GM18499 (cell line): ENCODE measurements around the gene EML1.

Experiments
- ATAC-seq: cut with Tn5 transposase; IDR thresholded peaks from one replicate; pipeline ENCODE4 v1.9.1; 2021; ENCODE audit warnings: moderate number of reproducible peaks; ENCODE audit not compliant: insufficient read depth, unreplicated experiment

Gene EML1

DNA sequence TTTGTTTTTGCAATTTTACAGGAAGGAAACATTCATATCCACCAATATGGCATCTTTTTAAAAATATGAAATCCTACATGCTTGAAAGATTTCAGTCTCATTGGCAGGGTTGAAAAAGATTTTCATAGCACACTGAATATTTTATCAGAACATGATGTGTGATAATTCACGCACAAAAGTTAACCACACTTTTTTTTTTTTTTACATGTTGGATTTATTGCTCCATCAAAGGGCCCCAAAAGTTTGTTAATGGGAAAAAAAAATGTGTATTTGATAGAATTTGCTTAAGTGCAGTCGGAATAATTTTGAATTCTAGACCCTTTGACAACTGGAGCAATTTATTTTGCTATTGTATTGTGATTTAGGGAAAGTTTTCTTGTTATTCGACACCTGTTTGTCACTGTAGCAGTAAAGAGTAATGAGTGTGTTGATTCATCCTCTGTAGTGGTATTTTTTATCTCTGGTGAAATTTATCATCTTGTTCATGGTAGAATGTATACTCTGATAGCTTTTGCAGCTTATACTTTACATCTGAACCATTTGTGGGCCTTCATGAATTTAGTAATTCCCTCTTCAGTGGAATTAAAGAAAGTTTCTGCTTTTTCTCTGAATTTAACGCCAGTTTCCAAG lies 1.1 kb downstream of the EML1 start:
- ATAC-seq, result no peak

DNA sequence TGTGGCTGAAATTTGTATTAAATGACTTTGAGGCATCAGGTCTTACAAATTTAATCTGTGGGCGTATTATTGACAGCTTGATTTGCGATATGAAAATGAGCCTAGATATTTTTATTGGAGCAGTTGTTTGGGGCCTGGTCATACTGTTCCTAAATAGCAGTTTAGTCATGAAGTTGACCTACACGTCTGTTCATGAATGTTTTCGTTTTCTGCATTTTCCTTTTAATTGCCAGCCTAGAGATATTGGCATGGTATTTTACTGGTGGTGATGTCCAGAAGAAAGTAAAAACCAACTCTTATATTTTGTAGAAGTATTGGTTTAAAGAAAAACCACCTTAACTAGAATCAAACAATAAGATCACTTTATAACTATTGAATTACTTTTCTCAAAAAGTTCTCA lies 1.8 kb downstream of the EML1 start:
- ATAC-seq, result no peak

DNA sequence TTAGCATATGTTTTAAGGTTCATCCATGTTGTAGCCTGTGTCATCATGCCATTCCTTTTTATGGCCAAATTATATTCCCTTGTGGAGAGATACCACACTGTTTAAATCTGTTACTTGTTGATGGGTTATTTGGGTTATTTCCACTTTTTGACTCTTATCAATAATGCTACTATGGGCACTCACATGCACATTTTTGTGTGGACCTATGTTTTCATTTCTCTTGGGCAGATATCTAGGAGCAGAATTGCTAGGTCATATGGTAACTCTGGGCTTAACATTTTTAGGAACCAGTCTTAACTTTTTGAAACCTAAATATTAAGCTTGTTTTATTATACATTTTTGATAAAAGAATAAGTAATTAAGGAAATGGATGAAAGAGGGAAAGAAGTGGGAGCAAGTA lies 4.0 kb downstream of the EML1 start:
- no peak for ATAC-seq

DNA sequence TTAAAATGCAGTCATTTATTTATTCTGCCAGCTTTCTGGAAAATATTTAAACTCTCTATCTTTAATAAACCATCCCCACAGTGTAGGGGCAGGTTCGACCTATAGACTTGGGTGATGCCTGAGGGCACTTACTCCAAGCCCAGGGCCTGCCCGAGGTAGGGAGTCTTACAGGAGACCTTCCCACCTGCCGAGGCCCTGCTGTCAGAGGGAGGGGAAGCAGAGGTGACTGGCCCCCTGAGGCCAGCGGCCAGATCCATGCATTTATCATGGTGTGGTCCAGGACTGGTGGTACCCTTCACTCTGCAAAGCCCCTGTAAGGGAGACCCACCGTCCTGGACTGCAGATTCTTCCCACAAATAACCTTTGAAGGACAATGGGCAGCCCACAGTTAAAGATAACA lies 7.6 kb downstream of the EML1 start:
- ATAC-seq, result no peak

DNA sequence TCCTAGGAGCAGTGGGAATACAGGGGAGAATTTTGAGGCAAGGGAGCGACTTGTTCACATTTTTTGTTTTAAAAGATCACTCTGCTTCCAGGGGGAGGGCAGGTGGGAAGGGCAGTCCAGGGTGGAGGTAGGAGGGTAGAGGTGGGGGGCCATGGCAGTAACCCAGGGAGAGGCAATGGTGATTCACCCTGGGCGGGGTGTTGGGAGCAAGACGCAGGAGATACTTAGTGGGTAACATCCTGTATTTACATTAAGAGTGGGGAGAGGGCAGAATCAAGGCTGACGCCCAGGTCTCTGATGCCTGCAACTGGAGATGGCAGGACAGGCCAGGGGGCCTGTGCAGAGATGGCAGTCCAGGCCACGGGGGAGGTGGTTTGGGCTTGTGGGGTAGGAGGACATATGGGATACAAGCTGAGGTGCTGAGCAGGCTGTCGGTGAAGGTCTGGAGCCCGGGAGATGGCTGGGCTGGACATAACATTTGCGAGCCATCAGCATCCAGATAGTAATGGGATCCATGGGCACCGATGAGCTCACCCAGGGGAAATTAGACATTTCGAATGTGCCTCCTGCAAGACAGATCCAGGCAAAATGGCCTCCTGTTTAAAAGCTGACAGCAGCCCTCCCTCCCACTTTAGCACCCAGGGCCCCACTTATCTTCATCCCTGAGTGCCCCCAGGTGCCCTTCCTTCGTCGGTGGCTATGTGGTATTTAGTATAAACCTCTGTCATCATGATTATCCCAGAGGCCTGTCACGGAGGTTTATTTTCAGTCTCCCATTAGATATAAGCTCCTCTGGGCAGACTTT lies 9.3 kb downstream of the EML1 start:
- no peak for ATAC-seq

DNA sequence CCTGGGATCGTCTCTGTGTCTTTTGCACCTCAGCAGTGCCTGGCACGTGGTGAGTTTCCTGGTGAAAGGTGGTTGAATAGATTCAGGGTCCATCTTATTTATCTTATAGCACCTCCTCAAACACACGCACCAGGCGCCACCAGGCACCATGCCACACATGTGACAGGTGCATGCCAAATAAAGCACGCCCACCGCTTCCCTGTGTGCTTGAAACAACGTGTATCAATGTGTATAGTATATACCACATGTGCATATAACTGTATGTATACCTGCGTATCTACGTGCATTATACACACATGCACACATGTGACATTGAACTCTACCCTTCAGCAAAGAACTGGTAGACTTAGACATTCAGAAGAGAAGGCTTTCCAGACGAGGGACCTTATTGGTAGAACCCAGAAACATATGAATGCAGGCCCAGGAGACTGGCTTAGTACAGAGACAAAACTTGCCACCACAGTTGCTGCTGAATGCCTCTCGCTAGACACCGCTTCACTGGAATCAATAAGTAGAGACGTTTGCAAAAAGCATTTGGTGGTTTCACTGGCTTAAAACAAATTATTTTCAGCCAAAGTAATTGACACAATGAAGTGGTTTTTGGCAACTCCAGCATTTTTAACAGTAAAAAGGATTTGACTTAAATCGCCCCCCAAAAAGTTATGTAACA lies 10.0 kb downstream of the EML1 start:
- no peak for ATAC-seq

DNA sequence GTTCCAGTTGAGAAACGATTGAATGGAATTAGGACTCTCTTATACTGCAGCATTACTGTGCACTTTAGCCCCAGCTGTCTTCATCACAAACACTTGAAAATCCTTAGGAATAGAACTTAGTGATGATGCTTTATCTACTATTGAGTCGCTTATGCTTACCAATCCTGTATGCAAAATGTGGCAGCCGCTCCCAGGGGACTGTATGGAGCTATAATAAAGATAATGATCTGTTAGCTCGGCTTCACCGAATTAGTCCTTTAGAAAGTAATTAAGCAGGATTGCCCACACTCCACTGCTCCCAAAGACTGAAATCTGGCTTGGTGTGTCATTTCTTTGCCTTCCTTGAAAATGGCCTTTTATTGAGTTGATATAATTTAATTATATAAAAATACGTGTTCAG lies 10.6 kb downstream of the EML1 start:
- ATAC-seq, result no peak

DNA sequence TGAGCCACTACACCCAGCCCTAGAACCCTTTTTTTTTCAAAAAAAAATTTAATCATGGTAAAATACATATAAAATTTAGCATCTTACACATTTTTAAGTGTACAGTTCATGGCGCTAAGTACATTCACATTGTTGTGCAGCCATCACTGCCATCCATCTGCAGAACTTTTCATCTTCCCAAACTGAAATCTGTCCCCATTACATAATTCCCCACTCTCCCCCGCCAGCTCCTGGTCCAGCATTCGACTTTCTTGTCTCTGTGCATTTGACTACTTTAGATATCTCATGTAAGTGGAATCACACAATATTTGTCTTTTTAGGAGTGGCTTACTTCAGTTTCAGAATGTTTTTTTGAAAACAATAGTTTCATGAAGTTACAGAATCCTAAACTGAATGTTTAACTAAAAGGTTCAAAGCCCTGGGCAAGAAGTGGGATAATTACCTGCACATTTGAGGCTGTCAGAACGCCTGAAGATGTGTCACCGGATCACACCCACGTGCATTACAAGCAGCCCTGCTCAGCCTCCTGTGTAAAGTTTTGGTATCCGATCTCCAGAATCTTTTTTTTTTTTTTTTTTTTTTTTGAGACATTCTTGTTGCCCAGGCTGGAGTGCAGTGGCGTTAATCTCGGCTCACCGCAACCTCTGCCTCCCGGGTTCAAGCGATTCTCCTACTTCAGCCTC lies 12.7 kb downstream of the EML1 start:
- no peak for ATAC-seq

DNA sequence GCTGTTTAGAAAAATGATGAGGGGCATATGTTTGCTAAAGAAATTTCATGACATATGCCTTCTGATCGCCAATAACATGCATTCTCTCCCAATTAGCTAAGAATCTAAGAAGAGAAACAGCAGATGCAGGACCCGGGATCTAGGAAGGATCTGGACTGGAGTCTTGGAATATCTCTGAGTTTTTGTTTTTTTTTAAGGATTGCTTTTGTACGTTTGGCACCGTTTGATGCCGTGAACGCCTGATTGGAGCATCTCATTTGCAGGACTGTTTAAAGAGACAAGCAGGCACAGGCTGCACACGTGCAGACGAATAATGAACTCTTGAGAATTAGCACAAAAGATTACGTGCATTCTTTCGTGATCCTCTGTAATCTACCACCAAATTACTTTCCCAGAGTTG lies 13.6 kb downstream of the EML1 start:
- no peak for ATAC-seq

DNA sequence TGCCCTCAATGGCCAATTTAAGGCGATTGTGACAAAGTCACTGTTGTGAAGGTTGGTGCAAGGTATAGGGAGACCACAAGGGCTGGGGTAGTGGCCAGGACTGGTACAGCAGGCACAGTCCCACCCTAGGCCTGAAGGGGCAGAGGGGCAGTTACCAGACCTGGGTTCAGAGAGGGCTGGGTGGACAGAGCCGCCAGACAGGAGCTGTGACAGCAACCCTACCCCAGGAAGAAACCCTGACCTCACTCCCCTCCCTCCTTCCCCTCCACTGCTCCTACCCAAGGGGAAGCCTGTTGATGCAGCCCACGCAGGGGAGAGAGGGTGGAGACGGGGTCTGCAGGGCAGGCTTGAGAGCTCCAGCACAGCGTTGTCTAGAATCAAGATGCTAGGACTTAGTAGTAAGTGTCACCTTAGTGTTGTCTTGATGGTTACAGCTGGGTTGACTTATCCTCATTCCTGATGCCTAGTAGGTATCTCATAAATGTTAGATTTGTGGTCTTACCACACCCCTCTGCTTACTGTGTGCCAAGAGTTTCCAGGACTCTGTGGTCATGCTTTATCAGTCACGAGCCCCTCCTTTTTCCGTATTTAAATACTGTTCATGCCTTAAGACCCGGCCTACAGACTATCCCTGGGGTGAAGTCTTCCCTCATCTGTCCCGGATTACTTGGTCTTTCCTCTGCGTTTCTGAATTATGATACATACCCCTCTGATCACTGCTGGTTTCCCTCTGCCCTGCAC lies 14.4 kb downstream of the EML1 start:
- no peak for ATAC-seq

DNA sequence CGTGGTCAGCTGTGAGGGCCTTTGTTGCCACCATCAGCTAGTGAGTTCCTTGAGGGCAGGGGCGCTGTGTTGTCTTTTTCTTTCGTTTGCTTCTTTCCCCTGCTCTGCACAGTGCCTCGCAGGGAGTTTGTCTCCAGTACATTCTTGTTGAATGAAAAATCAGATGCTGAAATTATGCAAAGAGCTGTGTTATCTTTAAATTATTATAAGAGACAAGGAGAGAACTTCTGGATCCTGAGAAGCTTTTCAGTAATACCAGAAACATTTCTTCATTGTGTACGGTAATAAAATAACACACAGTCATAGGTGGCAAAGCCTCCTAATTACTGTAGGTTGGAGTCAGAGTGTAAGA lies 14.9 kb downstream of the EML1 start:
- no peak for ATAC-seq

DNA sequence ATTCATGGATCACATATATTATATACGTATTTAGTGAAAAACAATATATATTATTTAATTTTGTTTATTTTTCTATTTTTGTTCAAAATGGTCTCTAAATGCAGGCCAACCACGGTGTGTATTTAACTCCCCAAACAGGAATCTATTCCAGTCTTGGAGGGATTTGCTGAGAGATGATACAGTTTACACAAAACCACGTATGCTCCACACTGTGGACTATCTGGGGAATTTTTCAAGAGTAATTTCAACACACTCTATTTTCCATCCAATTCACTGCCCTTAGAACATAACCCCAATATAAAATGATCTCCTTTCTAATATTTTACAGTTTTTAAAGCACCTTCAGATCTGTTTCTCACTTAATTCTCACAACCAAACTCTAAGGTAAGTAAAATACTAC lies 15.3 kb downstream of the EML1 start:
- no peak for ATAC-seq

DNA sequence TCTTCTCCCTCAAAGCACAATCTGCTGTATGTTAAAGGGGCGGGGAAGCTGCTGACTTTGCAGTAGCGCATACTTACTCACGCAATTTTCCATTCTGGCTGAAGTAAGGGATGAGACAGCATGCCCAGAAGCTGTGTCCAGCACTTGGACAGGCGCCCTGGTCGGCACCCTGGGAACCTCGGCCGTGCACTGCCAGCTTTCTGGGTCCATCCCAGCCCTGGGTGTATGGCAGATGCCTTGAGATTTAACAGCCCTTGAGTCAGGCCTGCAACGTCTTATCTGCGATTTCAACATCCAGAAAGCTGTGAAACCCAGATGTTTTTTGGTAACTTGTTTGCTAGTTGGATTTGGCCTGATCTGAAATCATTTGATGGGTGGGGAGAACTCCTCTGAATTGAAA lies 16.1 kb downstream of the EML1 start:
- no peak for ATAC-seq

DNA sequence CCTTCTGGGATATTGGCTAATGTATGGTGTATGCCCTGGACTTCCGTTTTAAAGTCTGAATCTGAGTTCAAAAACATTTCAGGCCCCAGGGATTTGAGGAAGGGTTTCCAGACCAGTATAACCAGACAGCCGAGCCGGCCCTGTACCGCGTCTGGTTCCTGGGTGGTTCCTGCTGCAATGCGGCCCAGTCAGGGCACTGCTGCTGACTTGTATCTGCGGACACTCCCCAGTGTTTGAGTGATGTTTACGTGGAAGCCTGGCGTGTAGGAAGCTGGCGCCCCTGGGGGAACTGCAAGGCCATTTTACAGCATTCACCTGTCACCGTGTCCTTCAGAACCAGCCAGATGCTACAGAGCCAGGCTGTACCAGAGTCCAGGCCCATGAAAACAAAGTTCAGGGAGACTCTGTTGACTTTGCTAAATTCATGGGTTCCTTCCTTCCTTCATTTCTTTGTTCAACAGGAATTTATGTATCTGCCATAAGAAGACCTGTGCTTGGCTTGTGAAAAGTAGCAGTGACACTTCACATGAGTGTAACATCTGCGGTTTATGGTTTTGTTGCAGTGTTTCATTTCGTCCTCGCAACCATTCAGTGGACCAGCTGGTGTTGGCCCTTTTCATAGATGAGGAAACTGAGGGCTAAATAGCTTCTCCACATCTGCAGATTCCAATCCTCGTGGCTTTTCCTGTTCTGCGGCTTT lies 16.8 kb downstream of the EML1 start:
- no peak for ATAC-seq

DNA sequence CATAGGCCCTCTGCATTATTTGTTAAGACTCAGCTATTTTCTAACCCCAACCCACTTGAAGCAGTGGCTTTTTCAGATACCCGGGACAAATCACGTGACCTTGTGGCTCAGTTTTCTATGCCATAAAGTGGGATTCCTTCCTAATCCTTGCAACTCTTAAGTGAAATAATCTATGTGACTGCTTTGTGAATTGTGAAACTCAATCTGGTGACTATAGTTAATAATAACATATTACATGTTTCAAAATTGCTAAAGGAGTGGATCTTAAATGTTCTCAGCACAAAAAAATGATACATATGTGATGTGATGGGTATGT lies 17.3 kb downstream of the EML1 start:
- no peak for ATAC-seq

DNA sequence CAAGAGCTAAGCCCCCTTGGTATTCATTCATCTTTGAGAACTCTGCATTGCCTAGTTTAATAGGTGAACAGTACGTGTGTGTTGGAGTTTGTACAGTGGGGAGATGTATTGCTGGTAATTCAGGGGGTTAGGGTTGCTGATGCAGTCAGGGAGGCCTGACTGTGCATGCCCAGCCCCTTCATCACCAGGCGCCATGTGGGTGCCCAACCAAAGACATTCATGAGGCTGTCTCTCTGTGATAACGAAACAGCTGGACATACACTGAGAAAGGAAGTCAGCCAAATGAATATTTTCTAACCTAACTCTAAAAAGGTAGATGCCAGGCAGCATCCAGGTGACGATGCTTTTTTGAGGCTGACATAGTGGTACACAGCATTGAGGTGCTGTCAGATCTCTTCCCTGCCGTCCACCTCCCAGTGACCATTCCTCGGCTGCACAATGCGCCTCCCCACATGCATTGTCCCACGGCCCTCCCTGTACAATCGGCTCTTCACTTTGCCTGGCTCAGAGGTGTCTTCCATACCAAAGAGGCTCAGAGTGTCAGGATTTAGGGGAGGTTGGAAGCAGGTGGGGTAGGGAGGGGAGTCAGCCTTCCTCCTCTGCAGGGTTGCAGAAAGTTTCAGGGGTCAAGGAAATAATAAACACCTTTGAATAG lies 19.0 kb downstream of the EML1 start:
- no peak for ATAC-seq

DNA sequence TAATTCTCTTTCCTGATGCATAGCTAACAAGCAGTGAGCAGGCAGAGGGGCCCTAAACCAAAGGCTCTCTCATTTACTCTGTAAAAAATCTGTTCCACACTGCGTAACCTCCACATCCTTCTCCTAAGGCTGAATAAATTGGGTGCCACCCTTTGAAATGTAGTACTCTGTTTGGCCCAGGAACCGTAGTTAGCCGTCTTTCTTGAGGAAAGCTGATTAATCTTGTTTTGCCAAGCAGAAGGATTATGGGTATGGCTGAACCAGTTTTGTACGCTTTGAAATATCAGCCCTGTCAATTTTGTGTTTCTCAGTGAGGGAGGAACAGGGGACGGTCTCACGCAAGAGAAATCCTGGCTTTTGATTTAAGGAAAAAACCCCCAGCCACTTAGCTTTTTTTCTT lies 19.7 kb downstream of the EML1 start:
- no peak for ATAC-seq

DNA sequence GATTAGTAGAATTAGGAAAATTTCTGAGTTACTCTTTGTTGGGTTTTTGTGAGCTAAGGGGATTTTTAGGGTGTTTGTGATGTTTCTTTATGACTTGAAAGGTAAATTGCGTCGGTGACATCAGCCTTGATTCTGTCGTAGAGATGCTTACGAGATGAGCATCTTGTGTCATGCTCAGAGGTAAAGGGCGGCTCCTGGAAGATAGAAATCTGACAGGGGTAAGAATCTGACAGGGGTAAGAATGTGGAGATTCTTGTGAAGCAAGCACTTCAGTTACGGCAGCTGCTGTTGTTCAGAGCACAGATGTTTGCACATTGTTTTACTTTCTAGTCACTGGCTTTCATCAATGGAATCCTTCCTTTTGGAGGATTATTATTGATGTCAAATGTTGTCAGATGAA lies 22.5 kb downstream of the EML1 start:
- ATAC-seq, result no peak

DNA sequence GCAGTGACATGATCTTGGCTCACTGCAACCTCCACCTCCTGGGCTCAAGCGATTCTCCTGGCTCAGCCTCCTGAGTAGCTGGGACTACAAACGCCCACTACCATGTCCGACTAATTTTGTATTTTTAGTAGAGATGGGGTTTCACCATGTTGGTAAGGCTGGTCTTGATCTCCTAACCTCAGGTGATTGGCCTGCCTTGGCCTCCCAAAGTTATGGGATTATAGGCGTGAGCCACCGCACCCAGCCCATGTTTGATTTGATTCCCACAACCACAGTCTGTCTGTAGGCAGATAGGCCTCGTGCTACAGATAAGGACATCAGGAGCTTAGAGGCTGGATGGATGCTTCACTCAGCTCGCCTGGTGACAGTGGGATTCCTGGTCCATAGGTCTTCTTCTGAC lies 23.0 kb downstream of the EML1 start:
- ATAC-seq, result no peak

DNA sequence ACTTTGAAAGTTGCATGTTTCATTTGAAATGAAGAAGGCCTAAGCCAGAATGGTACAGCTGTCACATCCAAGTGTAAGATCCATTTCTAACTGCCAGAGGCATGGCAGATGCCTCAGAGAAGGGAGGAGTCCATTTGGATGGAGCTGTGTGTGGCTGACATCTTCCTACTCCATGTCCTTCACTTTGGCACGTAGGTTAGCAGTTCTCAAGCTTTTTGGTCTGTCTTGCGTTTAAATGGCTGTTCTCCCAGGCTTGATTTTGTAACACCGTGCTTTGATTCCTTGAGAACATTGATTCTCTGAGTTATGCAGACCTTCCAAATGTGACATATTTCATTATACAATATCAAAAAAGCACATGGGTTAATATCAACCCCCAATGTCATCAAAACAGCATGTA lies 23.4 kb downstream of the EML1 start:
- ATAC-seq, result no peak
